NCI-H510A (cell line): ENCODE measurements around the gene INSYN1.

Experiments
- DNase-seq: peaks from one replicate; lab custom pipeline; 2025; lab: John Stamatoyannopoulos, UW

INSYN1 gene

DNA sequence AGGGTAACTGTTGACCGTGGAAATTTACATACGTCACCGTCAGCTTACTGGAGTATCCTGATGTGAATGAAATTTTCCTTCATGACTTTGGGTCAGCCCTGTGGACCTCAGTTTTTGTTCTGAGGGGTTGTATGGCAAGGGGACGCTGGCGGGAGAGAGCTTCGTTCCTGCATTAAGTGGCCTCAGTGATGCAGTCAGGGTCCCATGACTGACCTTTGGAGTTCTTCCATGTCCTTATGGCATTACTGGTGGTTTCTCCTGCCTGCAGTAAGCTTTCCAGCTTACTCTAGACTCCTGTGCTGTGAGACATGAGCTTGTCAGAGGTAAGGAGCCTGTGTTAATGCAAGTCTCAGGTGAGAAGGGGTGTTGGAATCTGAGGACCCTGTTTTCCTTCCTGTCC, 67.2 kb downstream of the INSYN1 start:
- DNase-seq, result no peak
